Cardiac septum (tissue), 1 donor: ENCODE results near the gene ENKUR. TPM values are rescaled to one million over a fixed set of nuclear protein-coding genes. Genes with fewer than 3 reads are reported as not detected.
"Not testable (repeated sequence)": the region's sequence is repeated elsewhere in the genome, so short reads cannot be mapped to it uniquely, and the experiment has no call there.

Experiments used
- DNase-seq: peaks from one replicate; pipeline ENCODE4 v3.0.0-alpha.2; 2020; ENCODE audit warnings: low spot score
- intact Hi-C: fragments of 100-400 bp; cut with DNase I; formaldehyde crosslinking; loops from one replicate; pipeline ENCODE4 v1.14.0; 2022
- total RNA-seq: library from RNA; stranded (reverse); fragmentation: NEBNext Ultra II Directional; extraction: Animal tissue kit (Norgen Biotek cat#: 25700); gene quantifications from one replicate; pipeline ENCODE4 v1.2.1, GENCODE V29; 2021
- donor health status: DM: no; HTN: no; CAD: no.

Gene ENKUR
- total RNA-seq, 1 donor from 2014 or later = not detected

- intact Hi-C loops = loop anchor here (2.0 kb wide), 1 partner anchor 54 kb away; no protein-coding TSS in a partner anchor
- no peak for DNase-seq
Observed at GRCh38 chr10:25026463-25026862, 10.5 kb upstream of the ENKUR start.

GRCh38 chr10:25024528-25024927 lies 8.6 kb upstream of the ENKUR start:
- intact Hi-C loops = no loop called here
- no peak for DNase-seq

DNA sequence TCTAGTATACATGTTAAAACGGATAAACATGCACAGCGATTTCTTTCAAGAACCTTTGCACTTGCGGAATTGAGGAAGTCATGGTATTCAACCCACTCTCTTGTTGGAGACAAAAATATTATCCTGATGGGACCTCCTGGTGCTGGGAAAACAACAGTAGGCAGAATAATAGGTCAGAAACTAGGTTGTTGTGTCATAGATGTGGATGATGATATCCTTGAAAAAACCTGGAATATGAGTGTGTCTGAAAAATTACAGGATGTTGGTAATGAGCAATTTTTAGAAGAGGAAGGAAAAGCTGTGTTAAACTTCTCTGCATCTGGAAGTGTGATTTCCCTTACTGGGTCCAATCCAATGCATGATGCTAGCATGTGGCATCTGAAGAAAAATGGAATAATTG lies 7.3 kb upstream of the ENKUR start:
- no peak for DNase-seq
- intact Hi-C loops = no loop called here

GRCh38 chr10:25018703-25019102 lies 2.7 kb upstream of the ENKUR start:
- intact Hi-C loops = no loop called here
- no peak for DNase-seq

- intact Hi-C loops = loop anchor here (2.0 kb wide), 1 partner anchor 295 kb away; the partner anchor contains the start of gene ARHGAP21
- DNase-seq = no peak
Observed at GRCh38 chr10:25017661-25018060, 1.7 kb upstream of the ENKUR start.

DNA sequence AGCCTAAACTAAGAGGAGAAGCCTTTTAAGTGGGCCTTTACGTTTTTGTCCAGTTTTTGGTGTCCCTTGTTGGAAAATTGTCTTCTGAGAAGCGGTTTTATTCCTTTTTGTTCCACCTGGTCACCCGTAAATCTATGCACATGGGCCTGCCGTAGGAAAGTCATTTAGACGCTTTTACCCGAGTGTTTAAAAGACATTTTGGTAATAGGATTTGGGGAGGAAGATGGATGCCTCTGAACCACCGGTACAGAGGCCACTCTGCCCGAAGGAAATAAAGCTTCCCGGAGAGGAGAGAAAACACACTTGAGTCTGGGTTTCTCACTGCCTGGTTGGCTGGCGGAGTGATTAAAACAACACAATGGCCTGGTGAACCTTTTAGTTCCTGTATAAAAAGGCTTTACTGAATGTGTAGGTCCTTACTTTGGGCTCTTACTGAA lies 1.2 kb upstream of the ENKUR start:
- intact Hi-C loops = loop anchor here (2.0 kb wide), 1 partner anchor 294 kb away; the partner anchor contains the start of gene ARHGAP21
- DNase-seq = no peak

- DNase-seq = peak; percentile 97
- intact Hi-C loops = loop anchor here (2.0 kb wide), 1 partner anchor 294 kb away; the partner anchor contains the start of gene ARHGAP21
Observed at GRCh38 chr10:25016376-25017153, 607 bp upstream of the ENKUR start, which contains the start of gene THNSL1. TSS of gene THNSL1 (plus strand) at chr10:25016612. CDS start at chr10:25023224, 6,612 bp downstream.

DNA sequence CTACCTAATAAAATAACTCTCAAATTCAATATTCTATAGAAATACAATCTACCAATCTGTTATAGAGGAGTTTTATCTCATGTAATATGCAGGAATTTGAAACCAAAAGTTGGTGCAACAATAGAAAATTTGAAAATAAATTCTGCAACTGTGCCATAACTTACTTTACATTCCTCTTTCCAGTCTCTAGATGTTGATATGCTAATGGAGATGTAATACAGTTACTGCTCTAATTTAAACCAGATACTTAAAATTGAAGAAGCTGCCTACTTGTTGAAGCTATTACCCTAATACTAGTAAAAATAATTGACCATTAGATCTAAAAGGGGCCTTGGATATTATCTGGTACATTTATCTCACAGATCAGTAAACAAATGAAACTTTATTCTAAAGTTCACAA lies 1.4 kb downstream of the ENKUR start:
- intact Hi-C loops = no loop called here
- no peak for DNase-seq

DNA sequence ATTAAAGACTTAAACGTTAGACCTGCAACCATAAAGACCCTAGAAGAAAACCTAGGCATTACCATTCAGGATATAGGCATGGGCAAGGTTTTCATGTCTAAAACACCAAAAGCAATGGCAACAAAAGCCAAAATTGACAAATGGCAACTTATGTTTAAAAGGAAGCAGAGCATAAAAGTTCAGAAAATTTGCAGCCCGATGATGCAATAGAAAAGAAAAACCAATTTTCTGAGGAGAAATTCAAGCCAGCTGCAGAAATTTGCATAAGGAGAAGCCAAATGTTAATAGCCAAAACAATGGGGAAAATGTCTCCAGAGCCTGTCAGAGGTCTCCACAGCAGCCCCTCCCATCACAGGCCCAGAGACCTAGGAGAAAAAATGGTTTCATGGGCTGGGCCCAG lies 4.4 kb downstream of the ENKUR start:
- intact Hi-C loops = not testable (repeated sequence)

GRCh38 chr10:24998044-24998443 lies 17.9 kb downstream of the ENKUR start:
- no peak for DNase-seq
- intact Hi-C loops = no loop called here

More for the DNA sequence above, 4.4 kb downstream of the ENKUR start:
- not testable (repeated sequence) for DNase-seq

DNA sequence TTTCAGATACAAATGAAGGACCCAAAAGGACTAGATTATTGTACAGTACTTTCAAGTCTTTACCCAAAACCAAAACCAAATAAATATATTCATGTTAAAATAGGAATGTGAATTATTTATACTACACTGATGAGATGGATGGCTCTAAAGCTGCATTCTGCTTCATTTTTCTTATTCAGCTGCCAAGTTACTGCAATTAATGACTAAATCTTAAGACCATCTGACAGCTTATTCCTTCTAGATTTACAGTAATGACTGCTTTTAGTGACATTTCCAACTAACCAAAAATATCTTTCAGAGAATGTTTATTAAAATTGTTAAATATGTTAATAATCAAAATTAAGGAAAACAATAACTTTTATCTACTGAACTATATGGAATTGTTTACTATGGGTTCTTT lies 20.9 kb downstream of the ENKUR start:
- DNase-seq = no peak
- intact Hi-C loops = no loop called here

DNA sequence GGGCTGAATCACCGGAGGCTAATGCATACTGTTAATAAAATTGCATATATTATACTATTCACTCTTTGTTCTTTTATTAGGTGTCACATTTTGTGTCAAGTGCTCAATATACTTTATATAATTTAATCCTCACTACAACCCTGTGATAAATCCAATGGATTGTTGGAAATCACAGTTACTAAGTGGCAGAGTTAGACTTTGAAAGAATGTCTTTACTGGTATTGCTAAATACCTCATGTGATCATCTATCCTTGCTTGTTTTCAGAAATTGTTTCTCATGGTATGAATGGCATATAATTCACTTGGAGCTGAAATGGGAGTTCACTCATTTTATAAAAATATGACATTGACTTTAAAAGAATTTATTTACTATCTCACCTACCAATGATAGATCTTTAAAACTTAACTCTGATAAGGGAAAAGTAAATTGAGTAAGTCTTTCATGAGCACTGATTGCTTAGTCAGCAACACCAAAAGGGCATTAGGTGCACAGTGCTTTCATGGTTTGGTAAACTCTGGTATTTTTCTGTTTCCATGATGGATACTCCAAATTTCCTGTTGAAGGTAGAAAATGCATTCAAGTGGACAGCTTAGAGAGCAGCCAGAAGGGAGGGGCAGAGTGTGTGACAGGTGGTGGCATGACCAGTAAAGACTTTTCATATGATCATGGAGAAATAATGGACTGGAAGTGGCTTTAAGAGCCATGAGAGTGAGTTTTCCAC lies 22.6 kb downstream of the ENKUR start:
- intact Hi-C loops = no loop called here
- DNase-seq = no peak

DNA sequence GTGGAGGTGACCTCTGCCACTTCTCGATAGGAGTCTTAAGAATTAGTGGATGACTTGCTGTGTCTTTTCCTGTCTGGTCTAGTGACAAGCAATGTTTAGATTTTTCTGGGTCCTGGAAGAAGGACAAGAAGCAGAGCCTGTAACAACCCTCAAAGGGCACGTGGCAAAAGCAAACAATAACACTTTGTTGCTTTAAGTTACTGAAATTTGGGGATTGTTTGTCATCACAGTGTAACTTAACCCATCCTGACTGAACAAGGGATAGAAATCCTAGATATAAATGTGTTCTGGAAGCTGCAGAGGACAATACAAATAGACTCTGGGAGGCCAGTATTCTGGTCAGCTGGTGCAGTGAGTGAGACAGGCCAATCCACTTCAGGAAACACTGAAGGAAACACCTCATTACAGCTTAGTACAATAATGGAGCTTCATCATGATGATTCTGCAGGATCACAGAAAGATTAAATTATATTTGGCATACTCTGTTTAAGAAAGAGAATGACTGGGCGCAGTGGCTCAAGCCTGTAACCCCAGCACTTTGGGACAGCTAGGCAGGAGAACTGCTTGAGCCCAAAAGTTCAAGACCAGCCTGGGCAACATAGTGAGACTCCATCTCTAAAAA lies 23.3 kb downstream of the ENKUR start:
- no peak for DNase-seq
- intact Hi-C loops = no loop called here

- intact Hi-C loops = no loop called here
- no peak for DNase-seq
Observed at GRCh38 chr10:24991298-24991697, 24.7 kb downstream of the ENKUR start.

DNA sequence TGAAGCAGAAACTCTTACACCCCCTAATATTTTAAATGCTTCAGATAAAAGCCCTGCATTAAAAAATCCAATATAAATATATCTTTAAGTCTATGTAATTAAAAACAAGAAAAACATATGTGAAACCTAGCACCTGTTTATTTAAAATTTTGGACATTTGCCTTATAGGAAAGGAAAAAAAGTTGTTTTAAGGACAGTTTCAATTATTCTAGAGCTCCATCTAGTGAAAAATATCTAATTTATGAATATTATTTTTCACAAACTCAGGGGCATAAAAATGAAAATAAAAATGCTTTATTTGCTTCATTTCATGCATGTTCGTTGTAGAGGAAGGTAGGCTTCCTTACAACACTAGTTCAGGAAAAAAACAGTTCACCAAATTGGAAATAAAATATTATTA lies 26.1 kb downstream of the ENKUR start:
- DNase-seq = no peak
- intact Hi-C loops = loop anchor here (10.0 kb wide), 1 partner anchor 345 kb away; no protein-coding TSS in a partner anchor

DNA sequence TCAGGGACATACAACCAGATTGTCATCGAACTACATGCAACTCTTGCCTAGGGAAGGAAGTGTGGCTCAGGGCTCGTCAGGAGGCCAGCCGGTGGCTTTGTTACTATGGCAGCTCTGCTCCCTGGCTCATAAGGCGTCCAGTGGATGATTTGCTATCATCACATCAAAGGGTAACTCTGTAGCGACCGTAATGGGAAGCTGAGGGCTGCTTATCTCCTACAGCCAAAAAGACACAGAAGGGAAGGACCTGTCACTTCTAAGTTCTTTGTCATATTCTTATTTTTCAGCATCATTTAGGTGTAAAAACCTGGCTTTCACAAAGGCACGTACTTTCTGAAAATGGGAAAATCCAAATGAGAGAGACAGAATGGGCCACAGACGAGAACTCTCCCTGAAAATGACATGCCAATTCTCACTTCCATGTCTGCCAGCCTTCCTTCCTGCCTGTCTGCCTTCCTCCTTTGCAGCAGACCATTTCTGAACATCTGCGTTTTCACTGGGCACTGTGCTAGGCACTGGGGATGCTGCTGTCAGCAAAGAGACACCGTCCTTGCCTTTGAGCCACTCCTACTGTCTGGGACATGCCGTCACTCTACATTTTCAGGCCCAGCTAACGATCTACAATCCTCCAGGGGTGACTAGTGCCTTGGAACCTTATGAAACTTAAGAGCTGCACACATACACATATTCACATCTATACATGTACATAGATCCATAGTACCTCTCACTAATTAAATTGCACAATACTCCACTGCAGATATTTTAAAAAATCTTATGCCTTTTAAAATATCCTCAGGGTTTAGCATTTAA lies 26.9 kb downstream of the ENKUR start:
- intact Hi-C loops = loop anchor here (10.0 kb wide), 1 partner anchor 344 kb away; no protein-coding TSS in a partner anchor
- no peak for DNase-seq

GRCh38 chr10:24984906-24985305 lies 31.1 kb downstream of the ENKUR start:
- intact Hi-C loops = loop anchor here (10.0 kb wide), 1 partner anchor 340 kb away; no protein-coding TSS in a partner anchor
- DNase-seq = no peak

- intact Hi-C loops = loop anchor here (10.0 kb wide), 1 partner anchor 339 kb away; no protein-coding TSS in a partner anchor
- no peak for DNase-seq
Observed at GRCh38 chr10:24983946-24984345, 32.0 kb downstream of the ENKUR start.

GRCh38 chr10:24983130-24983529 lies 32.8 kb downstream of the ENKUR start:
- intact Hi-C loops = loop anchor here (10.0 kb wide), 1 partner anchor 338 kb away; no protein-coding TSS in a partner anchor
- DNase-seq = no peak
